ENCODE results near the gene MTFP1.

Gene MTFP1

DNA sequence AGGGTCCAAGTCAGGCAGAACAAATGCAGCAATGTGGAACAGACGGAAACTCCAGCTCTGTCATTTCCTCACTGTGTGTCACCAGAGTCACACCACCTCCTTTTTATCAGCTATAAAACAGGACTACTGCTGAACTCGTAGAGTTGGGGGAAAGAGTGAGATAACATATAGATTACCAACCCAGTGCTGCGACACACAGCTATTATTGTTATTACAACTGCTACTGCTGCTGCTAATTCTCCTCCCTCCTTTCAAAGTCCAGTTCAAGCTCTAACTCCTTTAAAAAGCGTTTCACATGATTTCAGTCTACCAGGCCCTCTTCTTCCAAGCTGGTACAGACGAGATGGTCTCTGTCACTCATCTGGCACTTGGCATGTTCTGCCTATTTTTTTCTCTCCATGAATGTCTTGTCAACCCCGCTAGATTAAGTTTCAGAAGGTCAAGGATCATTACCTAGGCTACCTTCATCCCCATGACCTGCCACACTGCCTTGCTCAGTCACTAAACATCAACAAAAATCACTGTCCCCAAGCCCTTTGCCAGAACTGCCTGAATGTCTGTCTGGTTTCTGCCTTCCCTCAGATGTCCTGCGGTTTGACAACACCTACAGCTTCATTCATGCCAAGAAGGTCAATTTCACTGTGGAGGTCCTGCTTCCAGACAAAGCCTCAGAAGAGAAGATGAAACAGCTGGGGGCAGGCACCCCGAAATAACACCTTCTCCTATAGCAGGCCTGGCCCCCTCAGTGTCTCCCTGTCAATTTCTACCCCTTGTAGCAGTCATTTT, 3.7 kb upstream of the MTFP1 start:
- TF ChIP-seq, protein P1, sequence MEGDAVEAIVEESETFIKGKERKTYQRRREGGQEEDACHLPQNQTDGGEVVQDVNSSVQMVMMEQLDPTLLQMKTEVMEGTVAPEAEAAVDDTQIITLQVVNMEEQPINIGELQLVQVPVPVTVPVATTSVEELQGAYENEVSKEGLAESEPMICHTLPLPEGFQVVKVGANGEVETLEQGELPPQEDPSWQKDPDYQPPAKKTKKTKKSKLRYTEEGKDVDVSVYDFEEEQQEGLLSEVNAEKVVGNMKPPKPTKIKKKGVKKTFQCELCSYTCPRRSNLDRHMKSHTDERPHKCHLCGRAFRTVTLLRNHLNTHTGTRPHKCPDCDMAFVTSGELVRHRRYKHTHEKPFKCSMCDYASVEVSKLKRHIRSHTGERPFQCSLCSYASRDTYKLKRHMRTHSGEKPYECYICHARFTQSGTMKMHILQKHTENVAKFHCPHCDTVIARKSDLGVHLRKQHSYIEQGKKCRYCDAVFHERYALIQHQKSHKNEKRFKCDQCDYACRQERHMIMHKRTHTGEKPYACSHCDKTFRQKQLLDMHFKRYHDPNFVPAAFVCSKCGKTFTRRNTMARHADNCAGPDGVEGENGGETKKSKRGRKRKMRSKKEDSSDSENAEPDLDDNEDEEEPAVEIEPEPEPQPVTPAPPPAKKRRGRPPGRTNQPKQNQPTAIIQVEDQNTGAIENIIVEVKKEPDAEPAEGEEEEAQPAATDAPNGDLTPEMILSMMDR (IDR thresholded peaks at IDR 0.05; ENCODE audit: low read depth, low read length, missing control alignments): no peak
- DNase-seq (ENCODE audit: low read depth): no peak
- in situ Hi-C loops (cut with HindIII; ENCODE audit: low sequenced_read_pairs): no loop called here
- H3K4me3 ChIP-seq (ENCODE audit: low read depth, low read length): no peak overlapping the region

DNA sequence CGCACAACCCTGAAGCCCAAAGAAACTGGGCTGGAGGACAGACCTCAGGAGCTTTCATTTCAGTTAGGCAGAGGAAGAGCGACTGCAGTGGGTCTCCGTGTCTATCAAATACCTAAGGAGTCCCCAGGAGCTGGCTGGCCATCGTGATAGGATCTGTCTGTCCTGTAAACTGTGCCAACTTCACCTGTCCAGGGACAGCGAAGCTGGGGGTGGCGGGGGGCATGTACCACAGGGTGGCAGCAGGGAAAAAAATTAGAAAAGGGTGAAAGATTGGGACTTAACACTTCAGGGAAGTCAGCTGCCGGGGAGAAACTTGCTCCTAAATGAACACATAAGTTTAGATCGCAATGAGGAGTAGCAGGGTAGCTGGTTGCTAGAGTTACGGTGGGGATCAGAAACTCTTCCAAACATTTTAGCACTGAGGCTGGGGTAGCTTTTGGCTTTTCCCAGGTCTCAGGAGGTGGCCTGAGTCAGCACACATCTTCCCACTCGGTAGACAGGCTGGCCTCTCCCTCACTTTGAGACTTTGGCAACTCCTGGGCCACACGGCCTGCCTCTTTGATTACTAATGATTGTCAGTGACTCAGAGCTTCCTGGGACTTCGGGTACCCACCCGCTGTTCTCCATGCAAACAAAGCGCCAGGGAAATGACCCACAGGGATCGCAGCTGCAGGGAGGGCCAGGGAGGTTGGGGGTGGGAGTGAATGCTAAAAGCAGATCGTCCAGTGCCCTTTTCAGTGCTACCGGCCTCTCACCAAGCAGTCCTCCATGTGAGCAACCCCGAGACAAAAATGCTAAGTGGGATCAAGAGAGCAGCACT, 2.9 kb upstream of the MTFP1 start:
- in situ Hi-C loops (cut with HindIII; ENCODE audit: low sequenced_read_pairs): no loop called here
- TF ChIP-seq, protein P1 (IDR thresholded peaks at IDR 0.05; ENCODE audit: low read depth, low read length, missing control alignments): no peak
- peak; percentile 82 for DNase-seq (ENCODE audit: low read depth)
- H3K4me3 ChIP-seq (ENCODE audit: low read depth, low read length): peak overlapping the region; percentile 43

DNA sequence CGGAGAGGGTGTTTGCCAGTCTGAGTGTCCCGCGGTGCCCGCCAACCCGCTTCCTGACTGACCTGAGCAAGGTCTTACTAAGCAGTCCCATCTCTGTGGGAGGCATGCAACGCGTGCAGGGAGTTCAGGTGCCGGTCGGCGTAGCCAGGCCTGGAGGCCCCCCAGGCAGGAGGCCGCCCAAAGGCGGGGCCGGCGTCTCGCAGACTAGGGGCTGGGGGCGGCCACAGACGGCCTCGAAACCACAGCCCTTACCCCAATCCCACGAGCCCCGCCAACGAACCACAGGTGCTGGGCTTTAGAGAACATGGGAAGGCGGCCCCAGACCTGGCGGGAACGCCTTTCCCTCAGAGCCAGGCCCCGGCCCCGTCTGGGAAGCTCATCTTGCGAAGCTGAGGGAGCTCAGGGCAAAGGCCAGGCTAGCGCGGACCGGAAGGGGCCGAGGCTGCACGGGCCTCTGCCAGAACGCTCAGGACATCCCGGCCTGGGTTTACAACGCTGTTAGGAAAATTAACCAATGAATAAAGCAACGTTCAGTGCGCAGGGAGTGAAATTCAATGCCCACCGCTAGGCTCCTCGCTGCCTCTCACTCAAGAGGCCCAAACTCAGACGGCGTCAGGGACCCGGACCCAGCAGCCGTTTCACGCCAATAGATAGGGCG, 2.1 kb upstream of the MTFP1 start:
- DNase-seq (ENCODE audit: low read depth): no peak
- in situ Hi-C loops (cut with HindIII; ENCODE audit: low sequenced_read_pairs): no loop called here
- TF ChIP-seq, protein P1 (IDR thresholded peaks at IDR 0.05; ENCODE audit: low read depth, low read length, missing control alignments): no peak

DNA sequence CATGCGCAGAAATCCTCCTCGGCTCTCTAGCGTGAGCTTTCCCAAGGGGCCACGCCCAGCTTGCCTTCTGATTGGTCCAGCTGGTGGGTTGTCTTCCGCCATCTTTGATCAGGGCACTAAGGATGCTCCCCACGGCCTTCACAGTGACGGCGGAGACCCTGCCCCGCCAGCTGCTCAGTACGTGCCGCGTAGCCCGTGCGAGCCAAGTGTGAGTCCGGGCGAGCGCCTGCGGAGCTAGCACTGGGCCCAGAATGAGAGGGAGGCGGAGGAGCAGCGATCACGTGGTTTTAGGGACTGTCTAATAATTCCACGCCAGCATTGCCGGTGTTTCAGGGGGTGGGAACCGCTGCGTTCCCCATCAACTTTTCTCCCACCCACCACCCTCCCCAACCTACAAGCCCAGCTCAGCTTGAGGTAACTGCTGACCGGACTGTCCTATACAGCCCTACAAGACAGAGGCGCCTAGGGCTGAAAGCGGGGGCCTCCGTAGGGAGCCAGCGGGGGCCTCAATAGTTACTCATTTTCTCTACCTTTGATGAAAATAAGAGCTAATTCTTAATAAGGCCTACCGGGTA, 1.5 kb upstream of the MTFP1 start:
- in situ Hi-C loops (cut with HindIII; ENCODE audit: low sequenced_read_pairs): no loop called here
- TF ChIP-seq, protein P1 (IDR thresholded peaks at IDR 0.05; ENCODE audit: low read depth, low read length, missing control alignments): no peak
- DNase-seq (ENCODE audit: low read depth): peak; percentile 99
- peak overlapping the region; percentile 43 for H3K4me3 ChIP-seq (ENCODE audit: low read depth, low read length)

More for the DNA sequence above, 2.1 kb upstream of the MTFP1 start:
- peak overlapping the region; percentile 43 for H3K4me3 ChIP-seq (ENCODE audit: low read depth, low read length)

DNA sequence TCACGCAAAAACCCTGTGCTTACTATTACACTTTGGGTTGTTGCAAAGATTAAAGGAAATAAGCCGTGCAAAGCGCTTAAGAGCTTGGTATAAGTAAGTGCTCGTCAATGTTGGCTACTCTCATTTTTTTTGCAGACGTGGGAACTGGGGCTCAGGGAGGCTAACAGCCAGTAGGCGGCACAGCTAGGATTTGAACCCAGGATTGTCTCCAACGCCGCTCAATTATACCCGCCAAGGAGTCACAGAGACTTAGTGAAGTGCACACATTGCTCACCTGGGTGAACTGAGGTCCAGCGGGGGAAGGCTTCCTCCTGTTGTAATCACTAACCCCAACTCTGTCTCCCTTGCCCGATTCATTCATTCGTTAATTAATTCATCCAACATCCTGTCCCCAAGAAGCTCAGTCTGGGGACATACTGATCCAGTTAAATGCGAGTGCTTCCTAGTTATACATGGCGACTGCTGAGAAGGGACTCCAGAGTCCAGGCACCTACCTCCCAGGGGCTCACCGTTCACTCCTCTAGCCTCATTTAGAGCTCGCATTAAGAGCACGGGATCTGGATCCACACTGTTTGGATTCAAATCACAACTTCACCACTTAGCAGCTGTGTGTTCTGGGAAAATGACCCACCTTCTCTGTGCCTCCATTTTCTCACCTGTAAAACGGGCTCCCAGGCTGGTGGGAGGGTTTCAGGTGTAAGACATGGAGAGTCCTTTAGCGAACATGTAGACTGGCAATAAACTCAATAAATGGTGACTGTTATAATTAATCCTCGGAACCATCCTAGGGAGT, 838 bp upstream of the MTFP1 start:
- no peak for DNase-seq (ENCODE audit: low read depth)
- peak overlapping the region; percentile 58 for H3K4me3 ChIP-seq (ENCODE audit: low read depth, low read length)
- in situ Hi-C loops (cut with HindIII; ENCODE audit: low sequenced_read_pairs): no loop called here
- TF ChIP-seq, protein P1 (IDR thresholded peaks at IDR 0.05; ENCODE audit: low read depth, low read length, missing control alignments): no peak

Measured in astrocyte of the cerebellum (primary cell).